Hematopoietic multipotent progenitor cell treated with erythropoietin and hydrocortisone succinate and interleukin-3 and kit ligand, for 17 days (in vitro differentiated cells): Measurements from ENCODE around the gene LRP1B.
"Not testable (repeated sequence)": the region's sequence is repeated elsewhere in the genome, so short reads cannot be mapped to it uniquely, and the experiment has no call there.

ENCODE experiments used
- DNase-seq: peaks from one replicate; pipeline ENCODE4 v3.0.0-alpha.2; 2015; ENCODE audit warnings: low spot score

The LRP1B gene

DNA sequence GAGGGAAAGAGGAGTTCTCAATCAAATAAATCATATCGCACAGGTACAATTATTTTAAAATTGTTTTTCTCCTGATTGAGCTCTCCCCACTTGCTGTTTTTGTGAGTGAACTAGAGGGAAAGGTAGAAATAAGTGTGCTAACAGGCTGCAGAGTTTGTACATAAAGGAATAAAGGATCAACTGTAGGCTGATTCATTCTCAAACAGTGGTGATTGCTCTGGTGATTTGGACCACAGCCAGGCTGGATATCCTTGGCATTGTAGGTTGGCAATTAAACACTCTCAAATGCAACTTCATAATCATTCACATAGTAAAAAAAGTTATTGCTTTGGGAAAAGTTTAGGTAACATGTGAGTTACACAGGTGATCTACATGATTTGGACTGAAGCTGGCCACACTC is 29.8 kb downstream of the LRP1B start:
- no peak for DNase-seq

DNA sequence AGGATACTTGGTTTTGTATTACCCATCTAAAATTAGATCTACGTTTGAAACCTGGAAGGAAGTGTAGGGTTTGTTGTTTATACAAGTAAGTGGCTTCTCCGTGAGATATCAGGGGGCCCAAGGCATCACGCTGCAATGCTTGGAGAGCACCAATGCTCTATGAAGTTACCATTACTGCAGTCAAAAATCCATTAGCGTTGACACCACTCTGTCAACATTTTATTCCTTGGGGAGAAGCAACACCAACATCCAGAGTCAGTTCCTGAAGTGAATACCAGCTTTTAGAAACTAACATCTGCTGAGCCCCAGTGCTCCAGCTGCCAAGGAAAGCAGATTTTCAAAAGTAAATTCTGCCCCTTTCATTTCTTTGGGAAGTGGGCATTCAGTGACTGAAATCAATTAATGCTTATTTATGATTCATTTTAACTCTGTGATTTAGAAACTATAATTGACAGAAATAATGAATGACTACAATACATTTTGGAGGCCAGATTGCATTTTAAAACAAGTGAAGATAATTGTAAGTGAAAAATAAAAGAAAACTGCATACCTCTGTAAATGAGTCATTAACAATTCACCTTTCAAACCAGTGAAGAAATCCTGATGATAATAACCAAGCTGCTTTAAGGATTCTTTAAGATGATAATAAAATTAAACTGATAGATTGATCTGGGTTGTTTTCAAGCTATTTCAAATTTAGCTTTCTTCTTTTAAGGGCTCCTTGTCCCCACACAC is 30.5 kb downstream of the LRP1B start:
- DNase-seq: no peak

DNA sequence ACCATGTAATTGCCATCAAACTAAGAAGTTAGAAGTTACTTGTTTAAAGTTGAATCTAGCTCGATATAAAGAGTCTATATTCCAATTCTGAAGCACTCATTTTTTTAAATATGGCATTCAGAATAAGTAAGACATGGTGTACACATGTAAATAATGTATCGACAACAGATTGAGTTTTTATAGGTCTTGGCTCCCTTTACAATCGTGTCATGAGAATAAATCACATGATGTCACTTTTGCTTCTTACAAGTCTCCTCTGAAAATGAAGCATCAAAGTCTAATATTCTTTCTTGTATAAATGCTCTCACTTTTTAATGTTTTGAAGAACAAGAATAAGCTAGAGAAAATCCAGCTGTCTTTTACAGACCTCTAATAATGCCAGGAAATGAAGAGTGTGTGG is 33.1 kb downstream of the LRP1B start:
- no peak for DNase-seq

DNA sequence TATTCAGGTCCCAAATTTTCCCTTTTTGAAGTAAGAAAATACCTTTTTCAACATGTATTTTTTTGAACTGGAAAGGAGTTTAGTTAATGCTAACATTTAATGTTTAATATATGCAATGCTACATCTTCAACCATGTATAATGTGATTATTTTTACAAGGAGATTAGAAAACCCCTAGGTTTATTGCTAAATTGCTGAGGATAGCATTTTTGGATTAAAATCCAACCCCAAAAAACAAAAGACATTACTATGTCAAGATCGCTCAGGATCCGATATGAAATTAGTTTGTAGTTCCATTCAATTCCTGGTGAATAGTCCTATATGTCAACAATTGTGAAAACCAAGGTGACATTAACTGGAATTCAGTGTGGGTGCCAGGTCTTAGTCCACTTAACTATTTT is 35.2 kb downstream of the LRP1B start:
- DNase-seq: no peak

DNA sequence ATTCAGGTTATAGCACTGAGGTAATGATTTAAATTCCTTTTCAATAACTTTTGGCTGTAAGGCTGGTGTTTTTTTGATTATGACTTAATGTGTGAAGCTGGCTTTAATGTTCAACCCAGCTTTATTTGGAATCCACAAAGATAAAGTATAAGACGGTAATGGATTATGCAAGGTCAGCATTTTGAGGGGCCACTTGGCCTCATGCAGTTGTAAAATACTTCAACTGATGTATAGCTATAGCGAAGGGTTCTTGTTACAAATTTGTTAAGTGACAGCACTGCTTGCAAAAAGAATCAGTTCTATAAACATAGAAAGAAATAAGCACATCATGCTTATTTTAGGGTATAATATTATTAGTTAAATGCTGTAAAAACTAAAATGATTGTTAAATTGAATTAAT is 36.6 kb downstream of the LRP1B start:
- DNase-seq: no peak

DNA sequence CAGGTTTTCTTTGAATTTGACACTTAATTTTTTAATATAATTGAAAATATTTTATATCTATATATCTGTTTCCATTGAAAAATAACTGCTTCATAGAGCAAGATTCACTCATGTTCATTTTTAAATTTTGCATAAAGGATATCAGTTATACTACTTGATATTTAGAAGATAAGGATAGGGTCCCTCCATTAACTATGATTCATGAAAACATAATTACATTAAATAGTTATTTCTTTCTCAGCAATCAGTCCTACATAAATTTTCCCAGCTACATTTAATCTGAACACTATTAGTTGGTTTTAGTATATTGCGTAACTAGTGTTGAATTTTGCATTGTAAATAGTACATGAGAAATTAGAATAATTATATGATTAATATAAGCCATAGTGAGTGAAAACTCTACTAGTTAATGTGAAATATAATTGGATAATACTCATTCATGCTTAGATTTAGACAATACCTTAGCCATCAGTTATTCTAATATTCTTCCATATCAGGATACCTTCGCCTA is 42.7 kb downstream of the LRP1B start:
- DNase-seq: no peak

DNA sequence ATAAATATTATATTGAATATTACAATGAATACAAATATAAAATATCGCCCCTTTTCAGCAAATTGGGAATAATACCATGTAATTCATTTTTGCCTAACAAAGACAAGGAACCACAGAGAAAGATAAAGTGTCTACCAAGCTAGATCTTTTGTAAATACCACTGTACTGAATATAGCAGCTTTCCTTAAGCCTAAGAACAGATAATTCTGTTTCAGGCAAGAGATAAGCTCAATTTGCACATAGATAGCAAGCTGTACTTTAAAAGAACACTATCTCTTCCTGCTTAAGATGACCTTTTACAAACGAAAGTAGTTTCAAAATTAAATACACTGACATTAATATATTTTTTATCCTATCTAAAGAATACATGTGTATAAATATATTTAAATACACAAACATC is 43.2 kb downstream of the LRP1B start:
- DNase-seq: not testable (repeated sequence)

DNA sequence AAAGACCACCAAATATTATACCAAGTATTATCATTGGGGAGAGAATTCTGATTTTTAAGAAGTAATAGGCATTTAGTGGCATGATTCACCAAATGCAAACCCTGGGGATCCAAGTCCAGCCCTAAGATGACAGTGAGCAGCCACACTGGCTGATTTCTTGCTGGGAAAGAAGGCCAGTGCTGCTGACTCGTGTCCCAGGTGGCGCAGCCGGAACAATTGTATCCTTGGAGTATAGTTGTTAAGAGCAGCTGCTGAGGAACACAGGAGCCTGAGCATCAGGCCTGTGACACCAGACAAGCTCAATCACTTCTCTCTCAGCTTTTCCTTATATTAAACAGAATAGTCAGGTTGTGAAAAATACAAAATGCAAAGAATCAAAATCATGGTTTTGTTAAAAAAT is 48.4 kb downstream of the LRP1B start:
- no peak for DNase-seq

DNA sequence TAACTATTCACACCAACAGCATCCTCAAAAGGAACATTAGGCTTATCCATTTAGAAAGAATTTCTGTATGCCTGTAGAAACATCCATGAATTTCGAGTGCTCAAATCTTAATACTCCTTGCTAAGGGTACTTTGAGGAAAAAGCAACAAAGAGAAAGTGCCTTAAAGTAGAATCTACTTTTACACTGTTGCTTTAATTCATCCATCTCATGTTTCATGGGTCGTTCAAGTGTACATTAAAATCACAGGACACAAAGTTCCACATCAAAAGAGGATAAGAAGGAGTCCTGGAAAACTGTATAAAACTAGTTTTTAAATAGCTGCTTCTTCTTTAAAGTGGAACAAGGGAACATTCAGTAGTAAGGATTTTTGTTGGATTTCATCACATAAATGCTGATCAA is 54.5 kb downstream of the LRP1B start:
- DNase-seq: no peak

DNA sequence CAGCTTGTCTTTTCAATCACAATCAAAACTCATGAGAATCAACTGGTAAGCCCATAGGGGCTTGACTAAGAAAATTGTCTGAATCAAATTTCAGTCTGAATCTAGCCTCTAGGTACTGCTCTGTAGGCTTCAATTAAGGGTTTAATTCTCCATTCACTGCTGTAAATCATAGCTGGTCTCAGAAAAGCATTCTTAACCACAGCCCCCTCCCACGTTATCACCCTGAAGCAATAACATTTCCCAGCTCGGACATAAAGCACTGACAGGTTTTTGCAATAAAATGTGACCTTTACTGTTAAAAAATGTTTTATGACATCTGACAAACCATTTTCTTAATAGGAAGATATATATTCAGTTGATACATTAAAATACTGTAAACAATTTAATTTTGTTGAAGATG is 55.0 kb downstream of the LRP1B start:
- DNase-seq: no peak

DNA sequence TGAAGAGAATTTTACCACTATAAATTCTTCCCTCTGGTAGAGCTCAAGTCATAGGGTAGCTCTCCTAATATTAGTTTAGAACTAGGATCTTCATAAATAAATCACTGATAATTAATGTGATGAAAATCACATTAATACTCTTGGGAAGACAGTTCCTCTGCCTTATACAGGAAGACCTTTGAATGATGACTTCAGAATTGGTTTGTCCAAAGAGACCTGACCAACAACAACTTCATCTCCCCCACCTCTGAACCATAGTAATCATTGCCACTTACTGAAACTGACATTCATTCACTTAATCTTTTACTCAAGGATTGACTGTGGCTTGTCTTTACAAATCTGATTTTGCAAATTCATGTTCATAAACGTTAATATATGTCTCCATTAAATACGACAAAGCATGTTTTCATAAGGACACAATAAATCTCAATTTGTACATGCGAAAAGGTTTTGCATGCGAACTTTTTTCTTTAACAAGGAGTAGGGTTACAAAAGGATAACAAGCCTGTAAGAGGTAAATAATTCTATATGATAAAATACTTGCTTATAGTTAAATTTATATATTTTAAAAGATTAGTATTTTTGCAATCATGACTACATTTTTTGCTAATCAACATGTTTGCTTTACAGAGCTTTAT is 61.4 kb downstream of the LRP1B start:
- DNase-seq: no peak

DNA sequence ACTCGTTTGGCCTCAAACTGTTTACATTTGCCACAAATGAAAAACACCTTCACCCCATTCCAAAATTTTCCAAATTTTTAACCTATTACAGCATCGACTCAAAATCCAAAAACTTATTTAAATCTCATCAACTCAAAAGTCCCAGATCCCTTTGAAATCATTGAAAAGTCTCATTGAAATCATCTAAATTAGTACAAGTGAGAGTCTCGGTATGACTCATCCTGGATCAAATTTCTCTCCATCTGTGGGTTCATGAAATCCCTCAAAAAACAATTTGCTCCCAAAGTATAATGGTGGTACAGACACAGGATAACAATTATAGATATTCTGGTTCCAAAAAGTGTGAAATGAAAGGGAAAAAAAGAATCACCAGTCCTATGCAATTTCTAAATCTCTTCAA is 65.1 kb downstream of the LRP1B start:
- DNase-seq: no peak

DNA sequence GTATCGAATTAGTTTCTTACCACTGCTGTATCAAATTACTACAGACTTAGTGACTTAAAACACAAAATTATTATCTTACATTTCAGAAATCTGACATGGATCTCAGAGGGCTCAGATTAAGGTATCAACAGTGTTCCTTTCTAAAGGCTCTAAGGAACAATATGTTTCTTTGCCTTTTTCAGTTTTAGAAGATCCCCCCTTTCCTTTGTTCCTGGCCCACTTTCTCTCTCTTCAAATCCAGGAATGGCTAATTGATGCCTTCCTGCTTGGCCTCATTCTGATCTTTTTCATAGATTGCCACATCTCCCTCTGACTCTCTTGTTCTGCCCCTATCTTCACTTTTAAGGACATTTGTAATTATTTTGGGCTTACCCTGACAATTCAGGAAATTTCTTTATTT is 65.7 kb downstream of the LRP1B start:
- no peak for DNase-seq

DNA sequence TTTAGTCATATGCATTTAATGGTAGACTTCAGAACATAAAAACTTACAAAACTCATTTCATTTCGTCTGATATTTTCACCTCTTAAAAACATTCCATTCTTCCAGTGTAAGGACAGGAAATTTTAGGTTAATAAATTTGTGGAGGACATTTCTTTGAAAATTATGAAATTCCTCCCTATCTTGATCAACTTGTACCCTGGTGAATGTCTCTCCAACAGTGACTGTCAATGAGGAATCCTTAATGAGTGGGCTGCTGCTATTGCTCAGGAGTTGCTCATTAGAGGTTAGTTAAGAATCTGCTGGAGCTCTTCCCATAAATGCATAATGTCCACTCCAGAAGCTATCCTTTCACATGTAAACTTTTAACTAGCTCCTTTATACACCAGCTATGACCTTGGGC is 69.1 kb downstream of the LRP1B start:
- DNase-seq: no peak

DNA sequence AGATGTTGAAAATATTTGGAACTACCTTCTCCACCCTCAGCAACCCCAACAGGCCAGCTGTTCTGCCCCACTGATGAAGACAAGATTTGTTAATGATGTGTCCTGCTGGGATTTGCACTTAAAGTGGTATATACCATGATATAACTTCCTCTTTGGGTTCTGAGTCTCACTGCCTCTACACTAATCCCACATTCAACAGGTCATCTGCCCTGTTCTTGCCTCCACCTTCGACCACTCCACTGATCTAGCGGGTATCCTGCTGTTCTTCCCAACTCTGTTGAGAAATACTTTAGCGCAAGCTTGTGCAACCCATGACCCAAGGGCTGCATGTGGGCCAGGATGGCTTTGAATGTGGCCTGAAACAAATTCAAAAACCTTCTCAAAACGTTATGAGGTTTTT is 72.7 kb downstream of the LRP1B start:
- no peak for DNase-seq

DNA sequence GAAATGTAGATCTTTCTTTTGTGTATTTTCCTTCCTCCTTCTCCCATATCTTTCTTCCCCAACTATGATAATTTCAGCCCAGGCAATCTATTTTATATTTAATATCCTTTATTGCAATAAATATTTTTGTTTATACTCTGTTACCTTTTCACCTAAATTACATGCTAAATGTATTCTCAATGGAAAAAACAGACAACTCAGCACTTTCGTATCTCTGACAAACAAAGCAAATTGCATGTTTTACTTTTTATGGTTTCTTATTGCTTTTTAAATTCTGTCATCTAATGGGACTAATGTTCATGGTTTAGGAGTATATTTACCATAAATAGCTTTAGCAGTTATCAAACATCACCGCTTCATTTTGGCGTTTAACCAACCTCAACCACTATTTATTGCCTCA is 74.0 kb downstream of the LRP1B start:
- DNase-seq: no peak

DNA sequence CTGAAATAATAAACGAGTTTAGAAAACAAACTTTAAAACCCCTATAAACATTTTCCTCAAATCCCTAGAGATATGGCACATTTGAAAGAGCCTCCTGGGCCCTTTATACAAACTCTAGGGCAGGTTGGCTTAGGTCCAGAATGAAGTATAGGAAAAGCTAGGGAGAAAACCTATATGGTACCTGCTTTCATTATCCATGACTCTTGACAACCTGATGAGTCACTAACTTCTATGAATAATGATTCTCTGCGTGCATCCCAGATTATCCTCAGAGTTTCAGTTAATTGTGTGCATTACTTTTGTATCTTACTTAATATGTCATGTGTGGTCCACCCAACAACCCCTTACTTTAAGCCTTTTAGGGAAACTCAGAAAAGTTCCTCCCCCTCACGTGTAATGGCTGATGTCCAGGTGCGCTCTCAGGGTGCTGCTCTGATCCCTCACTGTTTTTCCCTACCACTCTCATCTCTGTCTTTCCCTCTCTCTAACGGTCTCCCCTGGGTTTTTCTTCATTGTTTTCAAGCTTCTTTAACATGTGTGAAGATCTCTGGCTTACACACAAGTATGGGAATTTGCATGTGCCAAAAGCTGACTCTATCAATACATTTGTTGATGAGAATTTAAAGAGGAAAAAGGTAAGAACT is 78.5 kb downstream of the LRP1B start:
- DNase-seq: no peak

DNA sequence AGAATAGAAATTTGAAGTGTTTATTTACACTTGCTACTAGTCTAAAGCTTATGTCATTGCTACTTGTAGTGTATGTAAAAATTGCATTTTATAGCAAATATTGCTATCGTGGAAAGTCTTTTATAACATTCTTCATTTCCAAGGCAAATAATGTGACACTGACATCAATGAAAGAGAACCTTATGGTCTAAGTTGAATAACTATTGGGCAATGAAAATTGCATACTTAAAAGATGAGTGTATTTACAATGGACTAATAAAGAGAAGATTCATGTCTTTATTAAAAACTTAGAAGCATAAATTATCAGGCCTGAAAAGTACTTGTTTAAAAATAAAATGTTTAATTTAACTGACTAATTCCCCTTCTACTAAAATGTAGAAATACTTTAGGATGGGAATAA is 82.2 kb downstream of the LRP1B start:
- no peak for DNase-seq

DNA sequence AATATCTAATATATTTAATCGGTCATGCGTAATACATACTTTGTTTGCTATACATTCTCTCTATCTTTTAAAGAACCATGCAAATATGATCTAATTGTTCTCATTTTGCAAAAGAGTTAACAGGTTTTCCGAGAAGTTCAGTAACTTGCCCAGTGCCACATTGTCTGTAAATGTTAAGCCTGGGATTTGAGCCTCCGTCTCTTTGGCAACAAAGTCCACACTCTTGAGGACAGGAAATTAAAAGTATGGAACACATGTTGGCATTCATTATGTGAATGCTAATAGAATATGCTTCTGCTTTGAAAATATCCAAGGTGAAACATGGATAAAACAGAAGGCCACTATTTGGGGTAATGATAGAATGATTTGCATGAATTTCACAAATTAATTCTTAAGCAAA is 85.2 kb downstream of the LRP1B start:
- no peak for DNase-seq

DNA sequence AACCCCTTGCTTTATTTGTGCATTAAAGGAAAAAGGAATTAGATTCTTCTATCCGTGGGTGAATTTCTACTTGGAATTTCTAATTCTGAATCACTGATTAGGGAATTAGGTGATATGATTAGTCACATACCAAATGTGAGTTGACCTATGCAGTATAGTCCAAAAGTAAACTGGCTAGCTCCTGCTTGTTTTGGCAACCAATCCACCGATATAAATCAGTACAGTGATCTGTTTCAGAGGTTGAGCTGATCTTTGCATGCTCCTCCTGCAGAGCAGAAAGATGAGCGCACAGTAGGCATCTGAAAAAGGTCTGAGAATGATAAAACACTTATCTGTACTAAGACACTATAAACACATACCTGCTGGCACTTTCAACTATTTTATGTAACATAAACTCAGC is 86.6 kb downstream of the LRP1B start:
- DNase-seq: no peak

DNA sequence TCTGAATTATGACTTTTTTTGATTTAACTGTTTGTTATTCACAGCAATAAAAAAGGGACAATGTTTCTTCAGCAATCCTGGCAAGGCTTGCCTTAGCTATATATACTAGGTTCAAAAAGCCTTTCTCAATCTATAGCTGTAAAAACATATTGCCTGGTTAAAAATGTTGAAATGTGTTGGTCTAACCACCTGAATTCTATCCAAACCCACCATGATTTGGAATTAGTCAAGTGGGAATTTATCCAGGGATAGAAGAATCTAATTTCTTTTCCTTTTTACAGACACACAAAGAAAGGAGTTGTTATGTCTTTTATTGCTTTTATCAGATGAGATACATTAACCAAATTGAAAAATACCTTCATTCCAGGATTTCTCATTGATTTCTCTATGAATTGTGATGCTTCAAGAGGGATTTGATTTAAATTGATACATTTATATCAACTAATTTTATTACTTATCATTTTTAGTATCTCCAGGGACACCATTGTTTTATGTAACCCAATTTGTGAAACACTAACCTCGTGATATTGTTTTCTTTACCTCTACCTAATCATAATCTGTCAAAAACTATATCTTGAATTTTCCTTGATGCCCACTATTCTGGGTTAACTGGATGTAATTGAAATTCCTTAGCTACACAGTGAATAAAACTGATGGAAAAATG is 88.1 kb downstream of the LRP1B start:
- no peak for DNase-seq

DNA sequence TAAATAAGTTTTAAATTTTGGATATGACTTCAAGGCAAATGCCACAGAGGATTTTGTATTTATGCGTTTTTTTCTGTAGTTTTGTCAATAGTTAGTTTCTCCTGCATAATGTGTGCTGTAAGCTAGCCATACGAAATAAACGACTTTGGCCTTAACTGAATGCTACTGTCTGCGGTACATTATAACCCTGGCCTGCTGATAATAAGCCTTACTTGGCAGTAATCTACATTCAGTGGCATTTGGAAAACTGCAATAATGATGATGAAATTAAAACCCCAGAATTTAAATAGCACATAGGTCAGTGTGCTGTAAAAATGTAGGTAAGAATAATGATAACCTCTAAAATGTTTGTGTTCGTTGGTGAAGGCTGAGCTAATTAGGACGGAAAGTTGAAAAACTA is 88.8 kb downstream of the LRP1B start:
- no peak for DNase-seq

DNA sequence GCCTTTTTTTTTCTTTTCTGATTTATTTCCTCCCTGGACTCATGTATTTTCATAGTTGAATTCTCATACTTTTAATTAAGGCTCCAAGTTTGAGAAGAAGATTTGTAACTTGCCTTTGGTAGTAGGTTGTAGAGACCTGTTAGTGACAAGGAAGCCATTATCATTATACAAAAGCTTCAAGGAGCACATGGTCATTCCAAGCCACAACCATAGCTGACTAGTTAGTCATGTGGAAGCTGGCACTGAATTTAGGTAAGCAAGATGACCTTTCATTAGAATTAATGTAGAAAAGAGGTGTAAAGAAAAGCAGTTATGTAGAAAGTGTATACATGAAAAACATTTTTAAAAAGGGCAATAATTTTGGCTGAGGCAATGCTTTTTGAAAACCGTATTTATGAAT is 89.7 kb downstream of the LRP1B start:
- no peak for DNase-seq
